AG04450 (cell line): ENCODE measurements around the gene LINC00632. TPM values are rescaled to one million over a fixed set of nuclear protein-coding genes. Genes with fewer than 3 reads are reported as not detected.

ENCODE experiments used
- CTCF ChIA-PET: fragments of 300-600, 350-600 bp; formaldehyde crosslinking; extraction: SDS; loops from one replicate; lab custom pipeline; 2022; ENCODE audit warnings: antibody characterized with exemption, inconsistent platforms; lab: Charles Lee
- POLR2A ChIA-PET: fragments of 350-600 bp; formaldehyde crosslinking; extraction: SDS; loops from one replicate; lab custom pipeline; 2021; ENCODE audit warnings: antibody characterized with exemption, inconsistent platforms; lab: Yijun Ruan, JAX
- DNase-seq: peaks from one replicate; pipeline ENCODE4 v3.0.0-alpha.2; 2011; ENCODE audit warnings: low read depth, low spot score
- H3K27ac ChIP-seq: one replicate; pipeline ENCODE4 v1.5.1; 2012; ENCODE audit warnings: low read depth, low read length, control low read depth
- H3K27me3 ChIP-seq: one replicate; pipeline ENCODE4 v1.6.0; 2012; ENCODE audit warnings: low read length; ENCODE audit not compliant: control insufficient read depth, insufficient read depth
- H3K4me3 ChIP-seq: 2 replicates; pipeline ENCODE4 v1.5.1; 2011; ENCODE audit warnings: mild to moderate bottlenecking, low read depth, low read length, control low read depth
- H3K9me3 ChIP-seq: 2 replicates; pipeline ENCODE4 v1.5.1; 2012; ENCODE audit warnings: low read length; ENCODE audit not compliant: control insufficient read depth, insufficient read depth
- CTCF ChIP-seq: IDR thresholded peaks from 2 replicates; pipeline ENCODE4 v1.5.1; 2011; ENCODE audit warnings: low read depth, low read length, control low read depth, inconsistent platforms
- polyA plus RNA-seq: library from polyadenylated mRNA; depleted of rRNA; stranded (reverse); fragments of >200 nt; gene quantifications from 2 replicates; pipeline ENCODE4 v1.2.3, GENCODE V29; 2011

LINC00632 gene
- polyA plus RNA-seq, 1 experiment: 69.9 TPM

- TF ChIP-seq CTCF: no peak
- H3K27ac ChIP-seq: no peak overlapping the region
- POLR2A ChIA-PET: no interaction called here
- CTCF ChIA-PET: no interaction called here
- DNase-seq: no peak
- H3K4me3 ChIP-seq: no peak overlapping the region
- peaks cover 4% of the 10 kb centered on the region for H3K9me3 ChIP-seq
- no peaks in the 10 kb centered on the region for H3K27me3 ChIP-seq
These were observed 15.9 kb downstream of the LINC00632 start for GRCh38 chrX:140725500-140725899.

- CTCF ChIA-PET: interaction anchor here (0.7 to 1.3 kb wide), 2 partner anchors 158 to 161 kb away, joined by 3 to 9 read pairs; no protein-coding TSS in a partner anchor
- H3K9me3 ChIP-seq: no peaks in the 10 kb centered on the region
- POLR2A ChIA-PET: no interaction called here
- no peaks in the 10 kb centered on the region for H3K27me3 ChIP-seq
- no peak overlapping the region for H3K4me3 ChIP-seq
- peak; percentile 72 for TF ChIP-seq CTCF
- H3K27ac ChIP-seq: no peak overlapping the region
- DNase-seq: no peak
These were observed 24.3 kb downstream of the LINC00632 start for GRCh38 chrX:140733766-140734342.

- Histone ChIP-seq H3K27ac (no peak overlapping the region), H3K9me3 (no peaks in the 10 kb centered on the region), H3K4me3 (no peak overlapping the region), H3K27me3 (no peaks in the 10 kb centered on the region)
- ChIA-PET CTCF (interaction anchor here (1.4 kb wide), 1 partner anchor 17 kb away, joined by 5 read pairs; no protein-coding TSS in a partner anchor), POLR2A (no interaction called here)
- TF ChIP-seq CTCF: no peak
- DNase-seq: no peak
These were observed 34.5 kb downstream of the LINC00632 start for GRCh38 chrX:140744085-140744484.

DNA sequence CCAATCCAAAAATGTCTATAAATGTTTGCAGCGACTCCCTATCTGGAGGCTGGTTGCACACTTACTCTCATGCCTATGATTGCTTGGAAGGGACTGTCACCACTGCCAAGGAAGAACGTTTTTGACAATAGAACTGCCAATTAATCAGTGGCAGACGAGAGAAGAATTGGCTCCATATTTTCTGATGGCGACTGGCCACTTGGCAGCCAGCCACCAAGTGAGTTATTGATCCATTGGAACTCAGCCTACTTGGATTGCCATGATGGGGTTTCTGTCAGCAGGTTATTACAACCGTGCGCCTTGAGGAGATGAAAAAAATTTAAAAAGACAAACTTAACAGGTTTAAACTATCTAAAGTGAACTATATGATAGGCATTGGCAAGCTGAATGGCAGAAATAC lies 47.4 kb downstream of the LINC00632 start:
- H3K27ac ChIP-seq: no peak overlapping the region
- no peaks in the 10 kb centered on the region for H3K9me3 ChIP-seq
- no peak overlapping the region for H3K4me3 ChIP-seq
- ChIA-PET POLR2A (no interaction called here), CTCF (no interaction called here)
- no peak for DNase-seq
- H3K27me3 ChIP-seq: no peaks in the 10 kb centered on the region
- TF ChIP-seq CTCF: no peak

GRCh38 chrX:140762061-140762460 lies 52.5 kb downstream of the LINC00632 start:
- H3K27me3 ChIP-seq: no peaks in the 10 kb centered on the region
- no peak overlapping the region for H3K27ac ChIP-seq
- H3K4me3 ChIP-seq: no peak overlapping the region
- peak; percentile 90 for TF ChIP-seq CTCF
- no peak for DNase-seq
- POLR2A ChIA-PET: no interaction called here
- CTCF ChIA-PET: interaction anchor here (0.6 to 2.2 kb wide), 26 partner anchors 8 to 1871 kb away, joined by 3 to 11 read pairs (median 4); partner anchors contain the start of gene LDOC1
- H3K9me3 ChIP-seq: no peaks in the 10 kb centered on the region
